Ammon's horn (tissue), 1 donor: ENCODE measurements around the gene CAMSAP3.

Experiments
- DNase-seq: peaks from one replicate; pipeline ENCODE4 v3.0.0-alpha.2; 2016; ENCODE audit warnings: low spot score

Gene CAMSAP3

DNA sequence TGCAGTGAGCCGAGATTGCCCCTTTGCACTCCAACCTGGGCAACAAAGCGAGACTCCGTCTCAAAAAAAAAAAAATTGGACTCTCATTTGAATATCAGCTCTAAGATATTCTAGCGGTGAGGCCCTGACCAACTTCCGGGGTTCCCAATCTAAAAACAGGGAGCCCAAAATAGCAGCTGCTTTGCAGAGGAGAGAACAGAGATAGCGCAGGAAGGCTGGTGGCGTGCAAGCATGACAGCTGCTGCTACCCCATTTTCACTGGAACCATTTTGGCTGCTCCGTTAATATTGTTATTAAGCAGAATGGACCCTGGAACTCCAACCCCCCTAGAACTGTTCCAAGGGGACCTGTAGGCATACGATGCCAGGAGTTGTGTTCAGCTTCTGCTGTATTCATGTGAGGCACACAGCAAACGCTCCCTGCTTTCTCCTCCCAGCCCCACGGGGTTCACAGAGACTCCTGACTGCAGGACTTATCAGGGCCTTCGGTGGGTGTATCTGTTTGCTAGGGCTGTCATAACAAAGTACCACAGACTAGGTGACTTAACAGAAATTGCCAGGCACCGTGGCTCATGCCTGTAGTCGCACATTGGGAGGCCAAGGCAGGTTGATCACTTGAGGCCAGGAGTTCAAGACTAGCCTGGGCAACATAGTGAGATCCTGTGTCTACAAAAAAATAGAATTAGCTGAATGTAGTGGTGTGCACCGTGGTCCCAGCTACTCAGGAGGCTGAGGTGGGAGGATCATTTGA lies 52.8 kb downstream of the CAMSAP3 start:
- no peak for DNase-seq

- no peak for DNase-seq
Observed at GRCh38 chr19:7650148-7650547, 54.5 kb downstream of the CAMSAP3 start.

- peak; percentile 73 for DNase-seq
Observed at GRCh38 chr19:7652061-7652641, 56.5 kb downstream of the CAMSAP3 start.

GRCh38 chr19:7654401-7654800 lies 58.7 kb downstream of the CAMSAP3 start:
- no peak for DNase-seq

- DNase-seq = no peak
Observed at GRCh38 chr19:7655581-7655980, 59.9 kb downstream of the CAMSAP3 start.

GRCh38 chr19:7657131-7657751 lies 61.6 kb downstream of the CAMSAP3 start:
- no peak for DNase-seq

GRCh38 chr19:7658219-7658686 lies 62.6 kb downstream of the CAMSAP3 start:
- peak; percentile 88 for DNase-seq

DNA sequence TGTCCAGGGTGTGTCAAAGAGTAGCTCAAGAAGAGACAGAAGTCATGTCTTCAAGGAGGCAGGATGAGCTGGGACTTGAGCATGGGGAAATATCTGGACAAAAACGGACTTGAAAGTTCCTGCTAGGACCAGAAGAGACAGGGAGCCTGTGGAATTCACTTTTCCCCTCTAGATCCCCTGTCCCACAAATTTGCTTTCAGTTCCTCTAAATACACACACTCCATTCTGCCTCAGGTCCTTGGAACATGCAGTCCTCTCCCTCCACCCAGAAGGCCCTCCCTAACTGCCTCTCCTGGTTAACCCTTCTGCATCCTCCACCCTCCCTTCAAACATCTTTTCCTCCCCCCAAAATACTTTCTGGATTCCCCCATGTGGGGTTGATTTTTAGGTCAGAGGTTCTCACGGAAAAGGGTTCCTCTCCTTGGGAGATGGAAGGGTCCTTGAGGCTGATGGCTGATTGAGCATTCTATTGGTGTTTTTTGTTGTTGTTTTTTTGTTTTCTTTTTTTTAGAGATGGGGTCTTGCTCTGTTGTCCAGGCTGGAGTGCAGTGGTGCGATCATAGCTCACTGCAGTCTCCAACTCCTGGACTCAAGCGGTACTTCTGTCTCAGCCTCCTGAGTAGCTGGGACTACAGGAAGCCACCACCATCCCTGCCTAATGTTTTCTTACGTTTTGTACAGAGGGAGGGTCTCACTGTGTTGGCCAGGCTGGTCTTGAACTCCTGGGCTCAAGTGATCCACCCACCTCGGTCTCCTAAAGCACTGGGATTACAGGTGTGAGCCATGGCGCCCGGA lies 66.3 kb downstream of the CAMSAP3 start:
- DNase-seq = no peak

DNA sequence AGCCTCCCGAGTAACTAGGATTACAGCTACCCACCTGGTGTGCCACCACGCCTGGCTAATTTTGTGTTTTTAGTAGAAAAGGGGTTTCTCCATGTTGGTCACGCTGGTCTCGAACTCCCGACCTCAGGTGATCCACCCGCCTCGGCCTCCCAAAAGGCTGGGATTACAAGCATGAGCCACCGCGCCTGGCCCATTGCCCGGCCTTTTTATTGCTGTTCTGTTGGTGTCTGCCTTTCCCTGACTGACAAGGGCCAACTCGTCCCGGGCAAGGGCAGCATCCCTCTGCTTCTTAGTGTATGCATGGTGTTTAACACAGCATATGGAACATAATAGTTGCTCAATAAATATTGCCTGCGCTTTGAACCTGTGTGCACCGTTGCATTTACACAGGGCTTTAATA lies 67.0 kb downstream of the CAMSAP3 start:
- DNase-seq = no peak

DNA sequence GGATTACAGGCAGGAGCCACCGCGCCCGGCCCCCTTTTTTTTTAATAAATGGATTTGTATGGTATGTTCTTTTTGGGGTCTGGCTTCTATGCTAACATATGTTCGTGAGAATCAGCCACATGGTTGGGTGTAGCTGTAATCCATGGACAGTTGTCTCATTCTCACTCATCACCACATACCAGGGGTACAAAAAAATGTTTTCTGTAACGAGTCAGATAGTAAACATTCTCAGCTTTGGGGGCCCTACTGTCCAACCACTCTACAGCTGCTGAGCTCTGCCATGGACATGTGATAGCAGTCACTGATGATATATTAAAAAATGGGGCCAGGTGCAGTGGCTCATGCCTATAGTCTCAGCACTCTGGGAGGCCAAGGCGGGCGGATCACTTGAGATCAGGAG lies 68.0 kb downstream of the CAMSAP3 start:
- no peak for DNase-seq

DNA sequence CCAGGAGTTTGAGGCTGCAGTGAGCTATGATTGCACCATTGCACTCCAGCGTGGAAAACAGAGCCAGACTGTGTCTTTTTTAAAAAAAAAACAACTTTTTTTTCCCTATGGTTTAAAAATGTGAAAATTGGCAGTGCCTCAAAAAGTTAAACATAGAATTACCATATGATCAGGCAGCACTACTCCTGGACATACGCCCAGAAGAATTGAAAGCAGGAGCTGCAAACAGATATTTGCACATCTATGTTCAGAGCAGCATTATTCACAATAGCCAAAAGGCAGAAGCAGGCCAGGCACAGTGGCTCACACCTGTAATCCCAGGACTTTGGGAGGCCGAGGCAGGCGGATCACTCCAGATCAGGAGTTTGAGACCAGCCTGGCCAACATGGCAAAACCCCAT lies 69.4 kb downstream of the CAMSAP3 start:
- peak; percentile 35 for DNase-seq
